ENCODE results near the gene AHSA1.
A peak's percentile ranks its signal among the peaks of the same experiment; 100 is the strongest.
"Not testable (repeated sequence)": the region's sequence is repeated elsewhere in the genome, so short reads cannot be mapped to it uniquely, and the experiment has no call there.

The AHSA1 gene

GRCh38 chr14:77457522-77458248 is at the start of gene AHSA1, which contains the start of gene VIPAS39:
Gene AHSA1 (plus strand): TSS chr14:77458093. CDS start chr14:77458190, 97 bp downstream.
Gene VIPAS39 (minus strand): TSS chr14:77457601. CDS start chr14:77454102, 3,499 bp downstream.
- peak; percentile 100 for DNase-seq (ENCODE audit: low spot score)

- peak; percentile 22 for DNase-seq (ENCODE audit: low spot score)
Observed at GRCh38 chr14:77409131-77409533, 48.8 kb upstream of the AHSA1 start.

- not testable (repeated sequence) for DNase-seq (ENCODE audit: low spot score)
Observed at GRCh38 chr14:77415403-77416030, 42.4 kb upstream of the AHSA1 start.

- not testable (repeated sequence) for DNase-seq (ENCODE audit: low spot score)
Observed at GRCh38 chr14:77416098-77416497, 41.8 kb upstream of the AHSA1 start.

GRCh38 chr14:77416836-77417235 is 41.1 kb upstream of the AHSA1 start:
- DNase-seq (ENCODE audit: low spot score): no peak

GRCh38 chr14:77421201-77421600 is 36.7 kb upstream of the AHSA1 start:
- DNase-seq (ENCODE audit: low spot score): no peak

- no peak for DNase-seq (ENCODE audit: low spot score)
Observed at GRCh38 chr14:77423423-77423822, 34.5 kb upstream of the AHSA1 start, which contains the start of gene NOXRED1. Gene NOXRED1 (minus strand): TSS chr14:77423523. CDS start chr14:77422889, 634 bp downstream.

GRCh38 chr14:77424862-77425261 is 33.0 kb upstream of the AHSA1 start:
- DNase-seq (ENCODE audit: low spot score): no peak

- no peak for DNase-seq (ENCODE audit: low spot score)
Observed at GRCh38 chr14:77426396-77426795, 31.5 kb upstream of the AHSA1 start.

- DNase-seq (ENCODE audit: low spot score): no peak
Observed at GRCh38 chr14:77436042-77436441, 21.9 kb upstream of the AHSA1 start.

- DNase-seq (ENCODE audit: low spot score): no peak
Observed at GRCh38 chr14:77438596-77438995, 19.3 kb upstream of the AHSA1 start.

- DNase-seq (ENCODE audit: low spot score): no peak
Observed at GRCh38 chr14:77439861-77440260, 18.0 kb upstream of the AHSA1 start.

- DNase-seq (ENCODE audit: low spot score): no peak
Observed at GRCh38 chr14:77442196-77442595, 15.7 kb upstream of the AHSA1 start.

- no peak for DNase-seq (ENCODE audit: low spot score)
Observed at GRCh38 chr14:77455966-77456640, 1.8 kb upstream of the AHSA1 start.

GRCh38 chr14:77457115-77457521 is 775 bp upstream of the AHSA1 start:
- DNase-seq (ENCODE audit: low spot score): peak; percentile 55

- peak; percentile 64 for DNase-seq (ENCODE audit: low spot score)
Observed at GRCh38 chr14:77458249-77458950, 507 bp downstream of the AHSA1 start.

- DNase-seq (ENCODE audit: low spot score): peak; percentile 63
Observed at GRCh38 chr14:77459072-77459723, 1.3 kb downstream of the AHSA1 start.

GRCh38 chr14:77467801-77468200 is 9.9 kb downstream of the AHSA1 start:
- DNase-seq (ENCODE audit: low spot score): no peak

- DNase-seq (ENCODE audit: low spot score): no peak
Observed at GRCh38 chr14:77469067-77469505, 11.2 kb downstream of the AHSA1 start.

- DNase-seq (ENCODE audit: low spot score): no peak
Observed at GRCh38 chr14:77469539-77469938, 11.6 kb downstream of the AHSA1 start.

GRCh38 chr14:77470224-77470870 is 12.5 kb downstream of the AHSA1 start:
- DNase-seq (ENCODE audit: low spot score): no peak
